Gastrocnemius medialis (tissue), 4 donors: ENCODE measurements around the gene SPSB1. TPM values are rescaled to one million over a fixed set of nuclear protein-coding genes. Genes with fewer than 3 reads are reported as not detected.

Experiments
- ATAC-seq, 2 donors: fragments of 150-250 bp; one replicate each; pipeline ENCODE4 v1.9.1; 2016
- DNase-seq, 2 donors: peaks; one replicate each; pipeline ENCODE4 v3.0.0-alpha.2; 2019
- H3K27ac ChIP-seq, 4 donors: fragments of 200-600 bp; sonication (generic); 1 replicate in 1 of 4; 2 replicates in 3 of 4; pipeline ENCODE4 v1.5.1; 2016 to 2018; ENCODE audit warnings: mild to moderate bottlenecking in 2 of 4, moderate library complexity in 1 of 4
- H3K27me3 ChIP-seq, 3 donors: fragments of 200-600 bp; sonication (generic) in 2 of 3; 1 replicate in 1 of 3; 2 replicates in 2 of 3; pipeline versions ENCODE4 v1.5.1 to v1.6.0; 2016 to 2019; ENCODE audit warnings: mild to moderate bottlenecking in 1 of 3, moderate library complexity in 1 of 3
- H3K36me3 ChIP-seq, 2 donors: fragments of 200-600 bp; sonication (generic) in 1 of 2; one replicate each; pipeline ENCODE4 v1.5.1; 2017 to 2018
- H3K4me1 ChIP-seq, 2 donors: fragments of 200-600 bp; sonication (generic) in 1 of 2; one replicate each; pipeline ENCODE4 v1.5.1; 2016 to 2017; ENCODE audit warnings: mild to moderate bottlenecking in 2 of 2
- H3K4me3 ChIP-seq, 4 donors: fragments of 200-600 bp; sonication (generic) in 3 of 4; 1 replicate in 1 of 4; 2 replicates in 3 of 4; pipeline ENCODE4 v1.5.1; 2016 to 2019; ENCODE audit warnings: mild to moderate bottlenecking in 2 of 4
- H3K9me3 ChIP-seq, 3 donors: fragments of 200-600 bp; sonication (generic) in 2 of 3; 1 replicate in 1 of 3; 2 replicates in 2 of 3; pipeline ENCODE4 v1.5.1; 2016 to 2019
- CTCF ChIP-seq, 5 experiments: fragments of 450-650 bp in 3 of 5; fragments of 200-600 bp in 2 of 5; sonication (generic) in 2 of 5; IDR thresholded peaks in 4 of 5; conservative IDR thresholded peaks in 1 of 5; 1 replicate in 4 of 5; 2 replicates in 1 of 5; pipeline ENCODE4 v1.5.1; 2016 to 2019; ENCODE audit warnings: antibody characterized with exemption in 5 of 5, mild to moderate bottlenecking in 3 of 5, moderate library complexity in 3 of 5
- POLR2A ChIP-seq, 2 donors: fragments of 450-650 bp; IDR thresholded peaks; one replicate each; pipeline ENCODE4 v1.6.1; 2017; ENCODE audit warnings: antibody characterized with exemption in 2 of 2, mild to moderate bottlenecking in 2 of 2, moderate library complexity in 2 of 2
- in situ Hi-C, 4 donors: fragments of 200-750 bp; cut with MboI; loops; one replicate each; pipeline versions ENCODE4 v1.15.0 to v1.8.0; 2017; ENCODE audit warnings: low sequenced_read_pairs in 4 of 4
- intact Hi-C: fragments of 100-400 bp; cut with DNase I; formaldehyde crosslinking; loops from one replicate; pipeline ENCODE4 v1.15.1; 2023; ENCODE audit warnings: low total_unique reads
- total RNA-seq, 4 donors: library from RNA; depleted of rRNA; stranded (reverse); fragments of >200 nt; gene quantifications; one replicate each; pipeline versions ENCODE4 v1.1.0 to v1.2.3, GENCODE V29; 2016

The SPSB1 gene
- total RNA-seq, 4 donors from 2014 or later: 40.4 to 161 (median 56.6) TPM

GRCh38 chr1:9324246-9325096 is 31.8 kb downstream of the SPSB1 start:
- TF ChIP-seq CTCF (IDR thresholded peaks at IDR 0.05 in 4 of 5, conservative IDR thresholded peaks at IDR 0.05 in 1 of 5) (no peak), POLR2A (IDR thresholded peaks at IDR 0.05) (no peak)
- Histone ChIP-seq H3K27me3 (no peaks in the 10 kb centered on the region), H3K4me3 (no peak overlapping the region), H3K27ac (no peak overlapping the region), H3K4me1 (peaks cover 19 to 37% of the 10 kb centered on the region in 2 donors), H3K9me3 (no peaks in the 10 kb centered on the region), H3K36me3 (no peaks in the 10 kb centered on the region)
- no peak for ATAC-seq
- DNase-seq: no peak
- intact Hi-C loops: no loop called here
- in situ Hi-C loops: no loop called here

- Histone ChIP-seq H3K27ac (peak overlapping the region in 3 of 4 donors; percentile 15 to 27 (median 24)), H3K36me3 (no peaks in the 10 kb centered on the region), H3K9me3 (no peaks in the 10 kb centered on the region), H3K27me3 (no peaks in the 10 kb centered on the region), H3K4me1 (peaks cover 19 to 40% of the 10 kb centered on the region in 2 donors), H3K4me3 (no peak overlapping the region)
- DNase-seq (no peak), ATAC-seq (no peak)
- in situ Hi-C loops: no loop called here
- intact Hi-C loops: no loop called here
- TF ChIP-seq CTCF (IDR thresholded peaks at IDR 0.05 in 4 of 5, conservative IDR thresholded peaks at IDR 0.05 in 1 of 5) (no peak), POLR2A (IDR thresholded peaks at IDR 0.05) (no peak)
Measured at GRCh38 chr1:9326596-9326995, 33.9 kb downstream of the SPSB1 start.

- no peaks in the 10 kb centered on the region for H3K9me3 ChIP-seq
- TF ChIP-seq CTCF (IDR thresholded peaks at IDR 0.05 in 4 of 5, conservative IDR thresholded peaks at IDR 0.05 in 1 of 5) (no peak), POLR2A (IDR thresholded peaks at IDR 0.05) (no peak)
- no peak for DNase-seq
- H3K4me1 ChIP-seq: peaks cover 15 to 30% of the 10 kb centered on the region in 2 donors
- in situ Hi-C loops (no loop called here), intact Hi-C loops (no loop called here)
- no peak overlapping the region for H3K27ac ChIP-seq
- H3K36me3 ChIP-seq: no peaks in the 10 kb centered on the region
- no peak overlapping the region for H3K4me3 ChIP-seq
- no peaks in the 10 kb centered on the region for H3K27me3 ChIP-seq
- ATAC-seq: no peak
Measured at GRCh38 chr1:9328201-9328600, 35.5 kb downstream of the SPSB1 start.

- in situ Hi-C loops (no loop called here), intact Hi-C loops (no loop called here)
- ATAC-seq: no peak
- no peak overlapping the region for H3K27ac ChIP-seq
- no peak for DNase-seq
- no peaks in the 10 kb centered on the region for H3K9me3 ChIP-seq
- TF ChIP-seq CTCF (IDR thresholded peaks at IDR 0.05 in 4 of 5, conservative IDR thresholded peaks at IDR 0.05 in 1 of 5) (no peak), POLR2A (IDR thresholded peaks at IDR 0.05) (no peak)
- H3K27me3 ChIP-seq: no peaks in the 10 kb centered on the region
- H3K36me3 ChIP-seq: no peaks in the 10 kb centered on the region
- peaks cover 15 to 26% of the 10 kb centered on the region in 2 donors for H3K4me1 ChIP-seq
- H3K4me3 ChIP-seq: no peak overlapping the region
Measured at GRCh38 chr1:9328715-9329114, 36.0 kb downstream of the SPSB1 start.
